Testis (tissue), 2 donors: ENCODE results near the gene POLR2J.

Source experiments
- CTCF ChIP-seq, 3 experiments: fragments of 450-650 bp in 2 of 3; fragments of 200-600 bp in 1 of 3; sonication (generic) in 1 of 3; IDR thresholded peaks; one replicate each; pipeline ENCODE4 v1.5.1; 2016 to 2019; ENCODE audit warnings: antibody characterized with exemption in 3 of 3, mild to moderate bottlenecking in 2 of 3, moderate library complexity in 1 of 3
- POLR2A ChIP-seq: fragments of 450-650 bp; IDR thresholded peaks from one replicate; pipeline ENCODE4 v1.6.1; 2017; ENCODE audit warnings: antibody characterized with exemption, mild to moderate bottlenecking, moderate library complexity

- TF ChIP-seq CTCF (IDR thresholded peaks at IDR 0.05) (no peak), POLR2A (no peak)
Observed at GRCh38 chr7:102446387-102447156, 32.1 kb downstream of the POLR2J start.
